Measurements from ENCODE around the gene OPALIN. TPM values are rescaled to one million over a fixed set of nuclear protein-coding genes. Genes with fewer than 3 reads are reported as not detected.

The OPALIN gene
- total and polyA plus RNA-seq, 12 donors = not detected

DNA sequence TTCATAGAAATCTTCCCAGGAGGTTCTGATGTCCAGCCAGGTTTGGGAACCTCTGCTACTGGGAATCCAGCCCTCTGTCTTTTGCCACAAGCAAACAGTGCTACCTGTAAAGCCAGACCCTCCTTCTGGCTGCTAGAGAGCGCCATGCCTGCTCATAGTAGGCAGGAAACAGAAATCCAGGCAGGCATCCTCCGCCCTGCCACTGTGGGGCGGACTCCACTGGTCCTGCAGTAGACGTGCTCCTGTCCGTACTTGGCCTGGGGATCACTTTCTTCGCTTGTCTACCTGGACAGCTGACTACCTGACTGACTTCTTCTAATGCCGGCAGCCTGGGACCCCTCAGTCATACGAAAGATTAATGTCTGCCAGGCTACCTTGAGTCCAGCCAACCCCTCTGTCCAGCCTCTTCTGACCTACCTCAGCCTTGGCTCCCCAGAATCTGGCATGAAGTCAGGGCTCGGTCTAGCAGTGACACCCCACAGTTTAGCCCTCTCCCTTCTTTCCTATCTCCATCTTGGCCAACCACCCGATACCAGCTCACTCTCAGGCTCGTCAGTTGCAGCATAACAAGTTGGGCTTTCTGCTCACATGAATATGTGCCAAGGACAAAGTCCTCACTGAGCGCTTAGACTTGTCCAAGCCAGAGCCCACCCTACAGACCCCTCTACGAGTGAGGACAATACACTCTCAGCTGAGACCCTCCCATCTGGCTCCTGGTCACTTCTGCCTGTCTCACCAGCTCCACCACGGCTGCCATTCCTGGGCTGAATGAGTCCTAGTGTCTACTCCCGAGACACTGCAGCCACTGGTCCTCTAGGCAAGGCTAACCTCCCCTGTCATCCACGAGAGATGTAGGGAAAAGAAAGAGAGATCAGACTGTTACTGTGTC lies 43.9 kb upstream of the OPALIN start:
- peak in 2 of 7 donors; percentile 6 to 18 for DNase-seq
- H3K27ac ChIP-seq = no peak overlapping the region
- WGBS, 4 donors = 74 to 82% (median 77%) methylated on average over 15 to 16 of the region's 16 CpGs
- H3K36me3 ChIP-seq (replicated peaks in 1 of 2) = no peaks in the 10 kb centered on the region
- H3K4me3 ChIP-seq = no peak overlapping the region
- intact Hi-C loops (cut with DNase I) = no loop called here
- no peaks in the 10 kb centered on the region for H3K4me1 ChIP-seq (replicated peaks in 1 of 2)
- TF ChIP-seq POLR2A (IDR thresholded peaks at IDR 0.05) = no peak
- peaks cover 9% of the 10 kb centered on the region for H3K27me3 ChIP-seq
- no peaks in the 10 kb centered on the region for H3K9me3 ChIP-seq (replicated peaks in 1 of 3)

DNA sequence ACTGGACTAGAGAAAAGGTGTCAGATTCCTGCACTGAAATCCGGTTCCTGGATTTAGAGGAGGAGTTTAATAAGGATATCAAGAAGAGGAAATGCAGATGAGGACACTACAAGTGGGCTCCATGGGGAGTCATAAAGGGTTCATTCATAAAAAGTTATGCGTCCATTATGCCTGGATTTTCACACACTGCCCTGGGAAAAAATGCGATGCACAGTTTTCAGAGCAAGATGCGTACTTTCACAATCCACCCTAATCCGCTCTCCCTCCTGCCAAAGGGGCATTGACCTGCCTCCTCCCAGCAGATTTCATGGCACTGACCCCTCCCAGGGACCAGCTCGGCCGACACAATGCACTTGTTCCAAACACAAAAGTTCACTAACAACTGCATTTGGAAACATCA lies 42.2 kb upstream of the OPALIN start:
- Histone ChIP-seq H3K27me3 (peaks cover 9% of the 10 kb centered on the region), H3K9me3 (replicated peaks in 1 of 3) (no peaks in the 10 kb centered on the region), H3K36me3 (replicated peaks in 1 of 2) (no peaks in the 10 kb centered on the region), H3K4me3 (no peak overlapping the region), H3K27ac (no peak overlapping the region), H3K4me1 (replicated peaks in 1 of 2) (no peaks in the 10 kb centered on the region)
- intact Hi-C loops (cut with DNase I) = no loop called here
- TF ChIP-seq, protein P1, sequence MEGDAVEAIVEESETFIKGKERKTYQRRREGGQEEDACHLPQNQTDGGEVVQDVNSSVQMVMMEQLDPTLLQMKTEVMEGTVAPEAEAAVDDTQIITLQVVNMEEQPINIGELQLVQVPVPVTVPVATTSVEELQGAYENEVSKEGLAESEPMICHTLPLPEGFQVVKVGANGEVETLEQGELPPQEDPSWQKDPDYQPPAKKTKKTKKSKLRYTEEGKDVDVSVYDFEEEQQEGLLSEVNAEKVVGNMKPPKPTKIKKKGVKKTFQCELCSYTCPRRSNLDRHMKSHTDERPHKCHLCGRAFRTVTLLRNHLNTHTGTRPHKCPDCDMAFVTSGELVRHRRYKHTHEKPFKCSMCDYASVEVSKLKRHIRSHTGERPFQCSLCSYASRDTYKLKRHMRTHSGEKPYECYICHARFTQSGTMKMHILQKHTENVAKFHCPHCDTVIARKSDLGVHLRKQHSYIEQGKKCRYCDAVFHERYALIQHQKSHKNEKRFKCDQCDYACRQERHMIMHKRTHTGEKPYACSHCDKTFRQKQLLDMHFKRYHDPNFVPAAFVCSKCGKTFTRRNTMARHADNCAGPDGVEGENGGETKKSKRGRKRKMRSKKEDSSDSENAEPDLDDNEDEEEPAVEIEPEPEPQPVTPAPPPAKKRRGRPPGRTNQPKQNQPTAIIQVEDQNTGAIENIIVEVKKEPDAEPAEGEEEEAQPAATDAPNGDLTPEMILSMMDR (IDR thresholded peaks at IDR 0.05) = no peak
- no peak for TF ChIP-seq POLR2A (IDR thresholded peaks at IDR 0.05)
- WGBS, 4 donors = 59 to 79% (median 74%) methylated on average over 7 of the region's 7 CpGs
- no peak for DNase-seq

DNA sequence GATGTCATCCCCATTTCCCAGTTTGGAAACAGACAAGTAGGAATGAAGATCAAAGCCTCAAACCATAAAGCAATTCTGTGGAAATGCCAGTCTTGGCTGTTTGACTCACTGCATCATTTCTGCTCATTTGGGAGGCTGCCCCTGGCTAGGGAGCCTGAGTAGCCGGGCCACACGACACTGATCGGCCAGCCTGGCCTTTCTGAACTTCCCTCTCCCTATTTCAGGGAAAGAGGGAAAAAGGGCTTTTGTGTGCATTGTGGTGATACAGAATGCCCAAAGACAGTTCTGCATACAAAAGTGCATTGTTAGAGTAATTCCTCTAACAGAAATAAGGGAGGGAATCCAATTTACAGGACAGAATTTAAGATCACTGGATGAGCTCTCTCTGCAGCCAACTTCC lies 41.7 kb upstream of the OPALIN start:
- H3K27ac ChIP-seq = no peak overlapping the region
- TF ChIP-seq, protein P1 (IDR thresholded peaks at IDR 0.05) = no peak
- TF ChIP-seq POLR2A (IDR thresholded peaks at IDR 0.05) = no peak
- no peak overlapping the region for H3K4me3 ChIP-seq
- no peaks in the 10 kb centered on the region for H3K36me3 ChIP-seq (replicated peaks in 1 of 2)
- H3K9me3 ChIP-seq (replicated peaks in 1 of 3) = no peaks in the 10 kb centered on the region
- intact Hi-C loops (cut with DNase I) = no loop called here
- H3K4me1 ChIP-seq (replicated peaks in 1 of 2) = no peaks in the 10 kb centered on the region
- 66 to 92% (median 79%) methylated on average over 3 of the region's 3 CpGs for WGBS, 4 donors
- H3K27me3 ChIP-seq = peaks cover 9% of the 10 kb centered on the region
- DNase-seq = no peak

DNA sequence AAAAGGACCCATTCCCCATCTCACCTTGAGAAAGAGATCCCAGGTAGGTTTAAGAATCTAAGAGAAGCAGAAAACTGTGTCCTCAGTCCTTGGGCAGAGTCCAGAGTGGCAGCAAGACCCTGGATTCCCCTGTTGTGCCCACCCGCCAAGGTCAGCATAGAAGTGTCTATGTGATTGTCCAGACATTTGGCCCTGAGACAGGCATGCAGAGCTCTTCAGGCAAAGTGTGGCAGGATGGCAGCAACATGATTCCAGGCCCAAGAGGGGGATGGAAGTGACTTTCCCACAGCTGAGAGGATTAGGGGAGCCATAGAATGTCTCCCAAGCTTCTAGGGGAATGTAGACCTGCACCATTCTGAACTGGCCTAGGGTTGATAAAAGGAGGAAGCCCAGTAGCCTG lies 39.1 kb upstream of the OPALIN start:
- Histone ChIP-seq H3K27ac (no peak overlapping the region), H3K36me3 (replicated peaks in 1 of 2) (no peaks in the 10 kb centered on the region), H3K4me1 (replicated peaks in 1 of 2) (no peaks in the 10 kb centered on the region), H3K27me3 (peaks cover 13% of the 10 kb centered on the region), H3K4me3 (no peak overlapping the region), H3K9me3 (replicated peaks in 1 of 3) (no peaks in the 10 kb centered on the region)
- 60 to 91% (median 75%) methylated on average over 1 of the region's 1 CpG for WGBS, 4 donors
- intact Hi-C loops (cut with DNase I) = loop anchor here in 1 of 2 donors (10.0 kb wide), 1 partner anchor 347 kb away; no protein-coding TSS in a partner anchor
- DNase-seq = no peak
- TF ChIP-seq, protein P1 (IDR thresholded peaks at IDR 0.05) = no peak
- no peak for TF ChIP-seq POLR2A (IDR thresholded peaks at IDR 0.05)
